Fibroblast of the aortic adventitia (primary cell): ENCODE results near the gene TMPRSS2. TPM values are rescaled to one million over a fixed set of nuclear protein-coding genes. Genes with fewer than 3 reads are reported as not detected.
"Not testable (repeated sequence)": the region's sequence is repeated elsewhere in the genome, so short reads cannot be mapped to it uniquely, and the experiment has no call there.

ENCODE experiments used
- DNase-seq: peaks from one replicate; pipeline ENCODE4 v3.0.0-alpha.2; 2010; ENCODE audit warnings: low read depth
- H3K4me3 ChIP-seq: 2 replicates; pipeline ENCODE4 v1.5.1; 2011; ENCODE audit warnings: low read depth, mild to moderate bottlenecking, control low read depth, low read length, moderate library complexity
- total RNA-seq: library from RNA; depleted of rRNA; stranded (reverse); fragments of >200 nt; gene quantifications from 2 replicates; pipeline ENCODE4 v1.2.3, GENCODE V29; 2012; ENCODE audit warnings: low replicate concordance
- TF ChIP-seq, protein P1 (sequence below): IDR thresholded peaks from 2 replicates; pipeline ENCODE4 v1.5.1; 2011; ENCODE audit warnings: mild to moderate bottlenecking, low read length, control low read depth, inconsistent platforms; ENCODE audit not compliant: insufficient read depth

Gene TMPRSS2
- total RNA-seq, 1 donor, result not detected

DNA sequence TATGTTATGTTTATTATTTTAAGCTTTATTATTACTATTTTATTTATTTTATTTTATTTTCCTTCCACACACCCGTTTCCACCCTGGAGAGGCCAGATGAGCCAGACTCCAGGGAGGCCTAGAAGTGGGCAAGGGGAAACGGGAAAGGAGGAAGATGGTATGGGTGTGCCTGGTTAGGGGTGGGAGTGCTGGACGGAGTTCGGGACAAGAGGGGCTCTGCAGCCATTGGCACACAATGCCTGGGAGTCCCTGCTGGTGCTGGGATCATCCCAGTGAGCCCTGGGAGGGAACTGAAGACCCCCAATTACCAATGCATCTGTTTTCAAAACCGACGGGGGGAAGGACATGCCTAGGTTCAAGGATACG, 82.4 kb downstream of the TMPRSS2 start:
- H3K4me3 ChIP-seq, result peak overlapping the region; percentile 69
- TF ChIP-seq, protein P1, sequence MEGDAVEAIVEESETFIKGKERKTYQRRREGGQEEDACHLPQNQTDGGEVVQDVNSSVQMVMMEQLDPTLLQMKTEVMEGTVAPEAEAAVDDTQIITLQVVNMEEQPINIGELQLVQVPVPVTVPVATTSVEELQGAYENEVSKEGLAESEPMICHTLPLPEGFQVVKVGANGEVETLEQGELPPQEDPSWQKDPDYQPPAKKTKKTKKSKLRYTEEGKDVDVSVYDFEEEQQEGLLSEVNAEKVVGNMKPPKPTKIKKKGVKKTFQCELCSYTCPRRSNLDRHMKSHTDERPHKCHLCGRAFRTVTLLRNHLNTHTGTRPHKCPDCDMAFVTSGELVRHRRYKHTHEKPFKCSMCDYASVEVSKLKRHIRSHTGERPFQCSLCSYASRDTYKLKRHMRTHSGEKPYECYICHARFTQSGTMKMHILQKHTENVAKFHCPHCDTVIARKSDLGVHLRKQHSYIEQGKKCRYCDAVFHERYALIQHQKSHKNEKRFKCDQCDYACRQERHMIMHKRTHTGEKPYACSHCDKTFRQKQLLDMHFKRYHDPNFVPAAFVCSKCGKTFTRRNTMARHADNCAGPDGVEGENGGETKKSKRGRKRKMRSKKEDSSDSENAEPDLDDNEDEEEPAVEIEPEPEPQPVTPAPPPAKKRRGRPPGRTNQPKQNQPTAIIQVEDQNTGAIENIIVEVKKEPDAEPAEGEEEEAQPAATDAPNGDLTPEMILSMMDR, result no peak
- no peak for DNase-seq

DNA sequence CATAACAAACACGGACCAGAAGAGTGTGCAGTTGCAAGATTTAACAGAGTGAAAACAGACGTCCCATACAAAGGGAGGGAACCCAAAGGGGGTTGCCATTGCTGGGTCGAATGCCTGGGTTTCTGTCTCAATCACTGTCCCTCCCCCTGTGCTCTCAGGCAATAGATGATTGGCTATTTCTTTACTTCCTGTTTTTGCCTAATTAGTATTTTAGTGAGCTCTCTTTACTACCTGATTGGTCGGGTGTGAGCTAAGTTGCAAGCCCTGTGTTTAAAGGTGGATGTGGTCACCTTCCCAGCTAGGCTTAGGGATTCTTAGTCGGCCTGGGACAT, 84.7 kb downstream of the TMPRSS2 start:
- DNase-seq, H3K4me3 ChIP-seq: not testable (repeated sequence)

DNA sequence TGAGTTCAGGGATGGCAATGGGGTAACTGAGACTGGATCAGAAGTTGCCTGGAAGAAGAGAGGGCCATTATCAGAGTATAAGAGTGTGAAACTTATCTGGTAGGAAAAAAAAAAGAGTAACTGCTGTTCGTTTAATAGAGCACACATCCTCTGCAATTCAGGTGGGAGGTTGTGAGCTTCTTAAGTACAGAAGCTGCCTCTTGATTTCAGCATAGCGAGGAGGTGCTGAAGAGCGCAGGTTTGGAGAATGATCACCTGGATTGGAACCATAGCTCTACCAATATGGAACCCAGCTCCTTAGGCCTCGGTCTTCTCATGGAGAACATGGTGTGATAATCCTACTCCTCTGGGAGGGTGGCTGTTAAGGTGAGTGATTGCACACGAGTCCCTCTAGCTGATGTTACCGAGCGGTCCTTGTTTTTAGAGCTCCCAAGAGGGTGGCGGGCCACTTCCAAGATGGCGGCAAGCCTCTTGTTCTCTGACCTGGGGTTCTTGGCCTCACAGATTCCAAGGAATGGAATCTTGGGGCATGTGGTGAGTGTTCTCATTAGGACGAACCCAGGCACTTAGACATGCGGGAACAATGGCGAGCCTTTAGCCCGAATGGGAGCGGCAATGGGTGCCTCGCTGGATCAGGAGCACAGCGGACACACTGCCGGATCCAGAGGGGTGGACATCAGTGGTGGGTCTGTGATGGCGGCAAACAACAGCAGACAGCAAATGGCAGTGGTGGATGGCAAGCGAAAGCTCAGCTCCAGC, 85.2 kb downstream of the TMPRSS2 start:
- DNase-seq, result no peak
- TF ChIP-seq, protein P1, result no peak
- H3K4me3 ChIP-seq, result no peak overlapping the region

DNA sequence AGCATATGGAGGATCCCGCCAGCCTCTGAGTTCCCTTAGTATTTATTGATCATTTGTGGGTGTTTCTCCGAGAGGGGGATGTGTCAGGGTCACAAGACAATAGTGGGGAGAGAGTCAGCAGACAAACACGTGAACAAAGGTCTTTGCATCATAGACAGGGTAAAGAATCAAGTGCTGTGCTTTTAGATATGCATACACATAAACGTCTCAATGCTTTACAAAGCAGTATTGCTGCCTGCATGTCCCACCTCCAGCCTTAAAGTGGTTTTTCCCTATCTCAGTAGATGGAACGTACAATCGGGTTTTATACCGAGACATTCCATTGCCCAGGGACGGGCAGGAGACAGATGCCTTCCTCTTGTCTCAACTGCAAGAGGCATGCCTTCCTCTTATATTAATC, 87.0 kb downstream of the TMPRSS2 start:
- DNase-seq, H3K4me3 ChIP-seq: not testable (repeated sequence)

DNA sequence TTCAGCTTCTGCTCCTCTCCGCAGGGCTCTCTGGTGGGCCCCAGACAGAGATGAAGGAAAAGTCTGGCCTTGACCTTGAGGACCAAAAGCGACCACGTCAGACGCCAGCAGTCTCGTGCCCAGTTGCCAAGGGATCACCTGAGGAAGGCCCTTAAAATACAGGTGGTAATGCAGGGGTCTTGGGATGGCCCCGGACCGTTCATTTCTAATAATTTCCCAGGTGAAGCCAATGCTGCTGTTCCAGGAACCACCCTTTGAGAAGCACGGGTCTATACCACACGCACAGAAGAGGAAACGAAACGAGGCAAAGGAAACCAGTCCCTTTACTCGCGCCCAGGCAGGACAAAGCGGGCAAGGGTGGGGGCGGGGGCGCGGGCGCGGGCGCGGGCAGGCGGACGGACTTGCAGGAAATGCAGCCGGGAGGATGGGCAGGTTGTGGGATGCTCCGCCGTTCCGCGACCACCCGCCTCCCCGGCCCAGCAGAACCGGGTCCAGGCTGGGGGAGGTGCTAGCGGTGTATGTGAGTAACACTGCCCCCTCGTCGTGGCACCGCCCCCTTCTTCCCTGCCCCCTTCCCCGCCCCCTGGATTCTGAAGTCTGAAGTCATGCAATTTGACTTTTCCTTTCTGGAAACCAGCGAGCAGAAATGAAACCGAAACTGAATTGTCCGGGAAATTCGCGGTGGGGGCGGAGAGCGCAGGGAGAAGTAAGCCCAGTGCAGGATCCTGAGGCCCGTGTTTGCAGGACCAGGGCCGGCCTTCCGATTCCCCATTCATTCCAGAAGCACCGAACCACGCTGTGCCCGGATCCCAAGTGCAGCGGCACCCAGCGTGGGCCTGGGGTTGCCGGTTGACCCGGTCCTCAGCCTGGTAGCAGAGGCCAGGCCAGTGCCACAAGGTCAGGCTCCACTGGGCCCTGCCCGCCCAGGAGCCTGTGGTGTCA, 87.8 kb downstream of the TMPRSS2 start:
- DNase-seq, result peak; percentile 87
- H3K4me3 ChIP-seq, result peak overlapping the region; percentile 78
- TF ChIP-seq, protein P1, result no peak

DNA sequence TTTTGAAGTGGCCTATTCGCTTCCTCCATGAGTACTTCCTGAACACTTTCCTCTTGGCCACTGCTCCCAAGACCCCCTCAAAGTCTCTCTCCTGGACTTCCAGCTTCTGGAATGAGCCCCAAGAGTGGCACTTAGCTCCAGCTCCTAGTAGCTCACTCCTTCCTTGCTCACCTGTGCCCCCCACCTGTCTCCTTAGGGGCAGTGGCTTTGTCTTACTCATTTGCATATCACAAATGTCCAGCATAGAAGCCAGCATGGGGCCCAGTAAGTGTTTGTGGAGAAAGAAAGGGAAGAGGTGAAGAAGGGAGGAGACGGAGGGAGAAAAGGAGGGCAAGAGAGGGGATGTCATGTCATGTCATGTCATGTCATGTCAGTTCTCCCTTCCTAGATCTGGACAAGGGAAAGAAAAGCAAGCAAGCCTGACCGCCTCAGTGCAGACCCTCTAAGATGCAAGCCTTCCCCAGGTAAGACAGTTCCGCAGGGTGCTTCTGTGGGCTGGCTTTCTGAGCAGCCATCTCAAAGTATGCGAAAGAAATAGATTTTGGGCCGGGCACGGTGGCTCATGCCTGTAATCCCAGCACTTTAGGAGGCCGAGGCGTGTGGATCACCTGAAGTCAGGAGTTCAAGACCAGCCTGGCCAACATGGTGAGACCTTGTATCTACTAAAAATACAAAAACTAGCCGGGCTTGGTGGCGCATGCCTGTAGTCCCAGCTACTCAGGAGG, 88.8 kb downstream of the TMPRSS2 start:
- TF ChIP-seq, protein P1, result no peak
- H3K4me3 ChIP-seq, result no peak overlapping the region
- no peak for DNase-seq

DNA sequence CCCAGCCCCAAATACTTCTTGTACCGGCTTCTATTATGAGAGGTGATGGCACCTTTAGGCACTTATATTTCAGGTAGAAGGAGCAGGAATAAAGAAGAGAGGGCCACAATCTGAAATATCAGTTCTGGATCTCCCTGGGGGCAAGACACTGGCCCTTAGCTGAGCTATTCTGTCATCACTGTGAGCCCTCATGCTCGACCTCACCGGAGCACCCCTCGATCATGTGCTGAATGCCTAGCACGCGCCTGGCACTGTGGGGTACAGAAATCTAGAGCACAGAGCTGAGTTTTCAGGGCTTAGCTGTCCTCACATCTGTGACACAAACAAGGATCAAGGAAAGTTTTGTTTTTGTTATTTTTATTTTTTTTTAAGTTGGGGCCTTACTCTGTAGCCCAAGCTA, 89.6 kb downstream of the TMPRSS2 start:
- TF ChIP-seq, protein P1, result no peak
- DNase-seq, result no peak
- H3K4me3 ChIP-seq, result no peak overlapping the region

DNA sequence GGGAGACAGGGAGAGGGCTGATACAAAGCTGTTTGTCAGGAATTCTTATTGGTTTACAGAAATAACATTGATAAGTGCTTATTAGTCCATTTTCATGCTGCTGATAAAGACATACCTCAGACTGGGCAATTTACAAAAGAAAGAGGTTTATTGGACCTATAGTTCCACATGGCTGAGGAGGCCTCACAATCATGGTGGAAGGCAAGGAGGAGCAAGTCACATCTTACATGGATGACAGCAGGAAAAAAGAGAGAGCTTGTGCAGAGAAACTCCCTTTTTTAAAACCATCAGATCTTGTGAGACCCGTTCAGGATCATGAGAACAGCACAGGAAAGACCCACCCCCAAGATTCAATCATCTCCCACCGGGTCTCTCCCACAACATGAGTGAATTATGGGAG, 90.5 kb downstream of the TMPRSS2 start:
- not testable (repeated sequence) for DNase-seq, H3K4me3 ChIP-seq
